PC-9 (cell line): ENCODE results near the gene PRXL2B. TPM values are rescaled to one million over a fixed set of nuclear protein-coding genes. Genes with fewer than 3 reads are reported as not detected.

Source experiments
- BruUV-seq: library from RNA; stranded (reverse); fragments of 400-500 nt; replicated peaks from 2 replicates; lab custom pipeline; 2021; lab: Mats Ljungman, UMichigan
- CTCF ChIA-PET: fragments of 300-600 bp; sonication (Branson Sonifier 250); formaldehyde crosslinking; loops from one replicate; lab custom pipeline; 2022; ENCODE audit warnings: antibody characterized with exemption; lab: Charles Lee
- POLR2A ChIA-PET: fragments of 300-600 bp; sonication (Branson Sonifier 250); formaldehyde crosslinking; loops from one replicate; lab custom pipeline; 2022; ENCODE audit warnings: antibody characterized with exemption; ENCODE audit not compliant: unreplicated experiment; lab: Charles Lee
- DNase-seq, 2 experiments: peaks; one replicate each; pipeline versions ENCODE4 v3.0.0 to v3.0.0-alpha.2; 2015 to 2022; ENCODE audit warnings: mixed read lengths in 1 of 2
- H2AFZ ChIP-seq: fragments of 200-600 bp; sonication (generic); 2 replicates; pipeline ENCODE4 v1.8.1; 2017; ENCODE audit warnings: antibody characterized with exemption
- H3F3A ChIP-seq: fragments of 200-600 bp; sonication (generic); 2 replicates; pipeline ENCODE4 v1.8.1; 2017; ENCODE audit warnings: antibody characterized with exemption, mild to moderate bottlenecking, low read depth; ENCODE audit not compliant: insufficient read depth
- H3K27ac ChIP-seq: fragments of 200-600 bp; sonication (generic); 2 replicates; pipeline ENCODE4 v1.6.1; 2016; ENCODE audit warnings: mixed run types
- H3K27me3 ChIP-seq: fragments of 200-600 bp; sonication (generic); 2 replicates; pipeline ENCODE4 v1.6.1; 2016; ENCODE audit warnings: low read depth, mixed run types; ENCODE audit not compliant: insufficient read depth
- H3K36me3 ChIP-seq: fragments of 200-600 bp; sonication (generic); 2 replicates; pipeline ENCODE4 v1.6.1; 2016; ENCODE audit warnings: low read depth, mixed run types
- H3K4me1 ChIP-seq: fragments of 200-600 bp; sonication (generic); replicated peaks from 2 replicates; pipeline ENCODE4 v1.6.1; 2016; ENCODE audit warnings: mixed run types; ENCODE audit not compliant: insufficient read depth
- H3K4me2 ChIP-seq: fragments of 200-600 bp; sonication (generic); 2 replicates; pipeline ENCODE4 v1.6.1; 2017; ENCODE audit warnings: mixed run types
- H3K4me3 ChIP-seq: fragments of 200-600 bp; sonication (generic); 2 replicates; pipeline ENCODE4 v1.6.1; 2016; ENCODE audit warnings: mixed run types
- H3K79me2 ChIP-seq: fragments of 200-600 bp; sonication (generic); 2 replicates; pipeline ENCODE4 v1.6.1; 2017; ENCODE audit warnings: low read depth, mixed run types
- H3K9me2 ChIP-seq: fragments of 200-600 bp; sonication (generic); 2 replicates; pipeline ENCODE4 v1.8.1; 2017; ENCODE audit warnings: mild to moderate bottlenecking; ENCODE audit not compliant: insufficient read depth
- H3K9me3 ChIP-seq: fragments of 200-600 bp; sonication (generic); 2 replicates; pipeline ENCODE4 v1.8.1; 2016; ENCODE audit warnings: low read depth; ENCODE audit not compliant: insufficient read depth
- H4K20me1 ChIP-seq: fragments of 200-600 bp; sonication (generic); 2 replicates; pipeline ENCODE4 v1.8.1; 2017; ENCODE audit not compliant: insufficient read depth
- CTCF ChIP-seq: fragments of 200-600 bp; sonication (generic); conservative IDR thresholded peaks from 2 replicates; pipeline ENCODE4 v1.6.1; 2017; ENCODE audit warnings: mixed run types, antibody characterized with exemption, mild to moderate bottlenecking, moderate library complexity
- EZH2 ChIP-seq: fragments of 200-600 bp; sonication (generic); IDR thresholded peaks from 2 replicates; pipeline ENCODE4 v1.8.0; 2017; ENCODE audit warnings: antibody characterized with exemption, low read depth
- intact Hi-C: fragments of 100-400 bp; cut with micrococcal nuclease; formaldehyde crosslinking; loops from one replicate; pipeline ENCODE4 v1.10.0; 2022; ENCODE audit not compliant: unreplicated experiment
- total RNA-seq: library from RNA; stranded (reverse); gene quantifications from 2 replicates; pipeline ENCODE4 v1.2.3, GENCODE V29; 2021

Gene PRXL2B
- total RNA-seq, 1 experiment from 2014 or later: 26.1 TPM

GRCh38 chr1:2578758-2579118 is 7.8 kb upstream of the PRXL2B start:
- ChIA-PET CTCF (no interaction called here), POLR2A (no interaction called here)
- Histone ChIP-seq H3K36me3 (no peaks in the 10 kb centered on the region), H3K4me2 (no peak overlapping the region), H3K4me3 (no peak overlapping the region), H2AFZ (no peak overlapping the region), H3K27ac (no peak overlapping the region), H3F3A (no peaks in the 10 kb centered on the region), H3K4me1 (no peaks in the 10 kb centered on the region), H4K20me1 (no peaks in the 10 kb centered on the region), H3K79me2 (no peaks in the 10 kb centered on the region), H3K9me3 (no peaks in the 10 kb centered on the region), H3K27me3 (peaks cover 27% of the 10 kb centered on the region), H3K9me2 (no peaks in the 10 kb centered on the region)
- BruUV-seq: no TSS peak
- no peak for DNase-seq
- TF ChIP-seq EZH2: no peak
- TF ChIP-seq CTCF: no peak
- intact Hi-C loops: no loop called here

- Histone ChIP-seq H3K4me1 (no peaks in the 10 kb centered on the region), H3K9me3 (no peaks in the 10 kb centered on the region), H2AFZ (no peak overlapping the region), H3K36me3 (no peaks in the 10 kb centered on the region), H3K79me2 (0 out of 2 replicates have a peak, but pooled peaks cover 6% of the 10 kb centered on the region), H3K4me3 (no peak overlapping the region), H4K20me1 (no peaks in the 10 kb centered on the region), H3K9me2 (no peaks in the 10 kb centered on the region), H3F3A (peaks cover 9% of the 10 kb centered on the region; the same call in 1 of the 2 replicates), H3K4me2 (no peak overlapping the region), H3K27ac (no peak overlapping the region), H3K27me3 (peaks cover 14% of the 10 kb centered on the region)
- CTCF ChIA-PET: no interaction called here
- no peak for DNase-seq
- intact Hi-C loops: loop anchor here (10.0 kb wide), 1 partner anchor 64 kb away; no protein-coding TSS in a partner anchor
- TF ChIP-seq CTCF (no peak), EZH2 (no peak)
- BruUV-seq: no TSS peak
- POLR2A ChIA-PET: no interaction called here
Measured at GRCh38 chr1:2580691-2581090, 5.9 kb upstream of the PRXL2B start.

GRCh38 chr1:2582391-2582790 is 4.2 kb upstream of the PRXL2B start:
- ChIA-PET POLR2A (interaction anchor here (0.6 kb wide), 1 partner anchor 56 kb away, joined by 5 read pairs; the partner anchor contains the start of gene PANK4), CTCF (no interaction called here)
- Histone ChIP-seq H2AFZ (no peak overlapping the region), H3K9me2 (no peaks in the 10 kb centered on the region), H3K79me2 (0 out of 2 replicates have a peak, but pooled peaks cover 6% of the 10 kb centered on the region), H3K36me3 (no peaks in the 10 kb centered on the region), H3K4me1 (no peaks in the 10 kb centered on the region), H3K9me3 (no peaks in the 10 kb centered on the region), H3F3A (peaks cover 9% of the 10 kb centered on the region; the same call in 1 of the 2 replicates), H3K27me3 (peaks cover 6% of the 10 kb centered on the region; the same call in 1 of the 2 replicates), H3K4me2 (no peak overlapping the region), H4K20me1 (no peaks in the 10 kb centered on the region), H3K4me3 (no peak overlapping the region), H3K27ac (no peak overlapping the region)
- TF ChIP-seq CTCF (no peak), EZH2 (no peak)
- no peak for DNase-seq
- intact Hi-C loops: loop anchor here (10.0 kb wide), 1 partner anchor 62 kb away; no protein-coding TSS in a partner anchor
- BruUV-seq: no TSS peak
